NCI-H146 (cell line): Measurements from ENCODE around the gene SETD2.

Experiments
- DNase-seq: peaks from one replicate; lab custom pipeline; 2025; lab: John Stamatoyannopoulos, UW

SETD2 gene

DNA sequence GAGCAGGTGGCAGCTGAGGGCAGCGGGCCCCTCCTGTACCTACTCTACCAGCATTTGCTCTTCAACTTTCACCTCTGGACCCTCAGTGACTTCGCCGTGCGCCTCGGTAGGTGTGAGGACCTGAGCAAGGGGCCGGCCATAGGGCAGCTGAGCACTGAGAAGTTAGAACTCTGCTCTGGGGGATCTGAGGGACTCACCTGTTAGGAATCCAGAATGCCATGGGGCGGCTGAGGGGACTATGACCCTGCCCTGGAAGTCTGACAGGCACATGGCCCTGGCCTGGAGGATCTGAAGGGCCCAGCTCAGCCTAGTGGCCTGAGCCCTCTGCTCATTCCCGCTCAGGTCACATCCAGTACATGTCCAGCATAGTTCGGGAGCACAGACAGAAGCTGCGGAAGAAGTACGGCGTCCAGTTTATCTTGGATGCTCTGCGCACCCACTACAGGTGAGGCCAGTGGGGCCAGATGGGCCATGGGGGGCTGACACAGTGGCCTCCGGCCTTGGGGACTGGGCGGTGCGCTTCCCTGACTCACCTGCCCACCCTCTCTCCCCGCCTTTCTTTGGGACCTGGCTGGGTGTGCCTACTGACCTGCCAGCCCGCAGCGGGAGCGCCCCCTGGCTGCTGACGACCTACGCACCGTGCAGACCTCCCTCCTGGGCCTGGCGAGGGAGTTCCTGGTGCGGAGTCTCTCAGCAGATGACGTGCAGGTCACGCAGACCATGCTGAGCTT is 165.6 kb downstream of the SETD2 start:
- DNase-seq, result no peak

DNA sequence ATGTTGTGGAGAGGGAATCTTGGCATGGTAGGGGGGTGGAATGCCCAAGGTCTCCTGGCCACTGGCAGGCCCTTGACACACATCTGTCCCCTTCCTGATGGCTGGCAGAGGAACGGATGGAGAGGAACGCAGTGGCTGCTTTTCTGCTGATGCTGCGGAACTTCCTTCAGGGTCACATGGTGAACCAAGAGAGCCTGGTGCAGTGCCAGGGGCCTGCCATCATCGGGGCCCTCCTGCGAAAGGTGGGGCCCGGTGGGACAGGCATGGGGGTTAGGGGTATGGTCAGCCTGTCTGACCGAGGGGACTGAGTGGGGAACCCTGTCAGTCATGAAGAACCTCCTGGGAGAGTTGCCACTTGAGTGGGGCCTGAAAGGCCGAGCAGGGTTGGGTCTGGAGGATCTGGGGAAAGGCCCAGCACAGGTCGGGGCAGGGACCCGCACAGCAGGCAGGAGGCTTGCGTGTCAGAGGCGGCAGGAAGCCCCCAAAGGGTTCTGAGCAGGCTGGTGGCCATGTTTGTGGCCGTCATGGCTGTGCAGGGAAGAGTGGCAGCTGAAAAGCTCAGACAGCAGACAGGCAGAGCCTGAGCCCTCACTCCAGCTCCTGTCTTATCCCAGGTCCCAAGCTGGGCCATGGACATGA is 166.3 kb downstream of the SETD2 start:
- no peak for DNase-seq

DNA sequence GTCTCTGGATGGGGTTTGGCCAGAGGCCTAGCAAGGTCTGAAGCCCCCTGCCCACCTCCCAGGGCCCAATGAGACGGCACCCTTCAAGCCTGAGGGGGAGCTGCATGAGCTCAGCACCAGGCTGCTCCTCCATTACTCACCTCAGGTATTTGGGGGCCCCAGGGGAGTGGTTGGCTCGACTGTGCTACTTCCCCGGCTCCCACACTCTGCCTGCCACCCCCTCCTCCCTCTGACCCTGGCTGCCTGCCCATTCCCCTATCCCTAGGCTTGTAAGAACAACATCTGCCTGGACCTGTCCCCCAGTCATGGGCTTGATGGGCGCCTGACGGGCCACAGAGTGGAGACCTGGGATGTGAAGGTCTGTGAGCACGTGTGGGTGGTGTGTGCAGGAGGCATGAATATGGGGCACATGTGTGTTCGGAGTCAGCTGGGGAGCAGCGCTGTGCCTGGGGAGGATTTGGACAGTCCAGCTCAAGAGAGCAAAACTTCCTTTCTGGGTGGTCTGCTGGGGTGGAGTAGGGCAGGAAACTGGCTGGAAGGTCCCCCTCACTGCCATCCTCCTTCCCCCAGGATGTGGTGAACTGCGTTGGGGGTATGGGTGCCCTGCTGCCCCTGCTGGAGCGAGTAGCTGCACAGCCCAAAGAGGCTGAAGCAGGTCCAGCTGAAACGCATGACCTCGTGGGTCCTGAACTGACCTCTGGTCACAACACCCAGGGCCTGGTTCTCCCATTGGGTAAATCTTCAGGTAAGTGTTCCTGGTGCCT is 167.0 kb downstream of the SETD2 start:
- no peak for DNase-seq

DNA sequence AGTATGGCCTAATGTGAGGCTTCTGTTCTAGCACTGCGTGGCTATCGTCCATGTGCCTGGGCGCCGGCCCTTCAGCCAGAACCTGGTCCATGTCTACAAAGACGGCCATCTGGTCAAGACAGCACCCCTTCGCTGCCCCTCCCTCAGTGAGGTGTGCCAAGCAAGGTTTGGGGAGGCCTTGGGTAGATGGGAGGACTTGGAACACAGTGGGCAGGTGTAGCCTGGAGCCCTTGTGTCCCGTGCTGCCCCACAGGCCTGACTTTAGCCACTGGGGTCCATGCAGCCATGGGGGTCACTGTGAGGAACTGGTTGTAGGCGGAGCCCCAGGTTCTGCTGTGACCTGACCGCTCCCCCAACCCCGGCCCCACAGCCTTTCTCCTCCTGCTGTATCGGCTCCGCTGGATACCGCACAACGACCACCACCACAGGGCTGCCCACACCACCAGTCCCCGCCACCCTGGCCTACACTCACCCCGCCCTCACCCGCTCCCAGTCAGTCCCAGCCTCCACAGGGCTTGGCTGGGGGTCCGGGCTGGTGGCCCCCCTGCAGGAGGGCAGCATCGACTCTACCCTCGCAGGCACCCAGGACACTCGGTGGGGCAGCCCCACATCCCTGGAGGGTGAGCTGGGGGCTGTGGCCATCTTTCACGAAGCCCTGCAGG is 167.9 kb downstream of the SETD2 start:
- DNase-seq, result no peak

DNA sequence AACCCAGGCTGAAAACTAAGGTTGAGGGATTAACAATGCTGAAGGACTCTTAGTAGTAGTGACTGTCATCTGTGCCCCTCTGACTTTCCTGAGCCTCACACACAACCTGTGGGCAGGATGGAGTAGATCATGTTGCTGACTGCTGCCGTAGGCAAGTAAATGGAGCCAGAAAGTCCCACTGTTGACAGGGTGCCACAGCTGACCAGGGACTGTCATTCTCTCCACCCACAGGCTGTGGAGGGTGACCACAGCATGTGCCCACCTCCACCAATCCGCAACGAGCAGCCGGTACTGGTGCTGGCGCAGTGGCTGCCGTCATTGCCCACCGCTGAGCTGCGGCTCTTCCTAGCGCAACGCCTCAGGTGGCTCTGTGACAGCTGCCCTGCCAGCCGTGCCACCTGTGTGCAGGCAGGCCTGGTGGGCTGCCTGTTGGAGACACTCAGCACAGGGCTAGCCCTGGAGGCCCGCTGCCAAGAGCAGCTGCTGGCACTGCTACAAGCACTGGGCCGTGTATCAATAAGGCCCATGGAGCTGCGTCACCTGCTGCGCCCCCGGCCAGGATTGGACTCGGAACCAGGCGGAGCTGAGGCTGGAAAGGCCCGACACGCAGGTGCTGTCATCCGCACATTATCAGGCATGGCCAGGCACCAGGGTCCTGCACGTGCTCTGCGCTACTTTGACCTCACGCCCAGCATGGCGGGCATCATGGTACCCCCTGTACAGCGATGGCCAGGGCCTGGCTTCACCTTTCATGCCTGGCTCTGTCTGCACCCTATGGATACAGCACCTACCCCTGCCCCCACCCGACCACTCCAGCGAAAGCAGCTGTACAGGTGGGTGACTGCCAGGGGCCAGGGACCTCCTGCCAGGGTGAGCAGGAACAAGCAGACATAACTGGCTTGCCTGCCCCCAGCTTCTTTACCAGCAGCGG is 168.8 kb downstream of the SETD2 start:
- DNase-seq, result no peak

DNA sequence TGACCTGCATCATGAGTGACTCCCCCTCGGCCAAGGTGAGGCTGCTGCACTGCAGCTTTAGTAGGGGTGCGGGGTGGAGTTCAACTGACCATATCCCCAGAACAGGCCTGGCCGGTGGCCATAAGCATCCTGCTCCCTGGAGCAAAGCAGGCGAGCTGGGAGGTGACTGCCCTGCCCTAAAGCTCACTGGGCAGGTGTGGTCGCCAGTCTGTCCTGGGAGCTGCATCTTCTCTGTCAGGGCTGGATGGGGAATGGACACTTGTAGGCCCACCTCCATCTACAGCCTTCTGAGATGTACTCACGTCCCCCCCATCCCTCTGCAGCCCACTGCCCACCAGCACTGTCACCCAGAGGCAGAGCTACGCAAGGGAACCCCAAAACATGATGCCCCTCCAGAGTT is 169.9 kb downstream of the SETD2 start:
- DNase-seq, result no peak

DNA sequence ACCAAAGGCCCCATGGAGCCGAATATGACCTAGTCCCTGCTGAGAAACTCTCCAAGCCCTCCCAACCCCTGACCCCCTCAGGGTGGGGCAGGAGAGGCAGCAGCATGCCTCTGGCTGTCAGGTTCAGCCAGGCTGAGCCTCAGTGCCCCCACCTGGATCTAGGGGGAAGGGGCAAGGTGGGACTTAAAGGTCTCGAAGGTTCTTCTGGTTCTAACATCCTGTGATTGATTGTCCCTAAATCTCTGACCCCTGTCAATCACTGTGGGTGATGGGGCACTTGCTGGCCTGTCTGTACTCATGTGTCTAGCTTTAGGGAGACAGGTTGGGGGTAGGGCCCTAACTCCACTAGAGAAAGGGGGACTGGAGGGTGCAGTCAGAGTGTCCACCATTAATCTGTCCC is 170.6 kb downstream of the SETD2 start:
- DNase-seq, result no peak

DNA sequence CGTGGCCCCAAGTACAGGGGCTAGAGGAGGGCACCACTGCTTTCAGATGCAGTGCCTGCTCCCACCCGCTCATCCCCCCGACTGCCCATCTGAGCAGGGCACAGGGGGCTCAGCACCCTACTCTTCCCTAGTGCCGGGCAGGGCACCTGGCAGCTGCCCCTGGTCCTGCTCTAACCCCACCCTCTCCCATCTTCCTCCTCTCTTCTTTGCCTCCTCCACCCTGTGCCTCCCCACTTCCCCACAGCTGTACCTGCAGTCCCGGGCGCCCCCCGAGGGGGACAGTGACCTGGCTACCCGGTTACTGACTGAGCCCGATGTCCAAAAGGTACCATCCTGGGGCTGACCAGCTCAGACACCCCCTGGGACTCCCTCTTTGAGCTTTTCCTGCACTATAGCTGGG is 171.7 kb downstream of the SETD2 start:
- no peak for DNase-seq

DNA sequence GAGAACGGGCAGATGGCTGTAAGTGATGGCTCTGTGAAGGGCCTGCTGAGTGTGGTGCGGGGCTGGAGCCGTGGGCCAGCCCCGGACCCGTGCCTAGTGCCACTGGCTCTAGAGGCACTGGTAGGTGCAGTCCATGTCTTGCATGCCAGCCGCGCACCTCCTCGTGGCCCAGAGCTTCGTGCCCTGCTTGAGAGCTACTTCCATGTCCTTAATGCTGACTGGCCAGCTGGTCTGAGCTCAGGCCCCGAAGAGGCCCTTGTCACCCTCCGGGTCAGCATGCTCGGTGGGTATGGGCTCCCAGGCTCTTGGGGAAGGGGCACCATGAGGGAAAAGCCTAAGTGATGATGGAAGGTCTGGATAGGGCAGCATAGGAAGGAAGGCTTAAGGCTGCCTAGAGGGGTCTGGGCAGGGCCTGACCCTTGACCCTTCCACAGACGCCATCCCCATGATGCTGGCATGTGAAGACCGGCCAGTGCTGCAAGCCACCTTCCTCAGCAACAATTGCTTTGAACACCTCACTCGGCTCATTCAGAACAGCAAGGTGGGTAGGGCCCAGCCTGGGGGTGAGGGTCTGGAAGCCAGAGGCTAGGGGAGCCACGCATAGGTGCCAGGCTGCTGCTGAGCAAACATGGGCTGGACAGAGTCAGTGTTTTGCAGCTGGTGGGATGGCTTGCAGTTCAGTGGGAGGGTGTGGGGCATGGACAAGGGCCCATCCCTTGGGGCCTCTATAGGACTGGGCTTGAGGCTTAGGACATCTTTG is 172.3 kb downstream of the SETD2 start:
- no peak for DNase-seq

DNA sequence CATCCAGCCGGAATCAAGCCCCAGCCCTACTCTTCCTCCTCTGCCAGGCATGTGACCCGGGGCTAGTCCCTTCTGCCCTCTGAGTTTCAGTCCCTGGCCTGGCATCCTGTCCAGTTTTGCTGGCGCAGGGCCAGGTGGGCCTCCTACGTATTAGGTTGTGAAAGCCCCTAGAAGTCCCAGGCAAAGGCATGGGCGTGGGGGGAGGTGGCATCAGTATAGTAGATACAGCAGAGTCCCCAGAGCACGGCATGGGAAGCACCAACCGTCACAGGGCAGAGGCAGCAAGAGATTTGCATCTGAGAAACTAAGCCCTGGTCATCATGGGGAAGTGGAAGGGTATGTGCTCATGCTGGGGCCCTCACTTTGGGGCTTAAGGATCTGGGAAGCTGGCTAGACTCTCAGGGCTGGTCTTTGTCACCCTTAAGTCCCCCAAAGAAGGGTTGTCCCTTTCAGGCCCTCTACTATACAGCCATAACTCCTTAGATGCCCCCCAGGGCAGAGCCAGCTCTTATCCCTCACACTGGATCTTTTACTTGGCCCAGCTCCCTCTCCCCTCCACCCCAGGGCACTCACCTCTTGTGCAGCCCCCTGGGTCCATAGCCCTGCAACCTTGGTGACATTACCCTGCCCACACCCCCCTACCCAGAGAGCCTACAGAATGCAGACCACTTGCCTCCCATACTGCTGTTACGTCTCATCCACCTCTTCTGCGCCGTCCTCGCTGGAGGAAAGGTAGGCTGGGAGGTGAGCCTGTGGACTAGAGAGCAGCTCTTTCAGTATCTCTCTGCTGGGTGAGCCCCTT is 173.1 kb downstream of the SETD2 start:
- no peak for DNase-seq

DNA sequence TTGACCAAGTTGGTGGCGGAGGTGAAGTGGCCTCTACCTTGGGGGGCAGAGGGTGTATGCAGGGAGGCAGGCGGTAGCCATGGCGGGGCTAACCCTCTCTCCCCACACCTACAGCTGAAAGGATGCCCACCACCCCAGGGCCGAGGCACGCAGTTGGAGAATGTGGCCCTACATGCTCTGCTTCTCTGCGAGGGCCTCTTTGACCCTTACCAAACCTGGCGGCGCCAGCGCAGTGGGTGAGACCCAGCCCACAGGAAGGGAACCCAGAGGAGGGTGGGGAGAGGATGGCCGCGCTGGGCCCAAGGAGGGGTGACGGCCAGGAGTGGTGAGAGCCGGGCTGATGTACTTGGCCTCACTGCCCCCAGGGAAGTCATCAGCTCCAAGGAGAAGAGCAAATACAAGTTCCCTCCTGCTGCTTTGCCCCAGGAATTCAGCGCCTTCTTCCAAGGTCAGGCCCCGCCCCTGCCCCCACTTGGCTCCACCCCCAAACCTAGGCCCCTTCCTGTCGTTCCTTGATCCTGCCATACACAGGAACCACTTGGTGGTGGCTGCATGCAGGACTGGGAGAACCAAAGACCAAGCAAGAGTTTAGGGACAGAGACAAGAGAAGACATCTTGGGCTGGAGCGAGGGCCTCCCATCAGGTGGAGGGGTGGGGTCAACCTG is 174.6 kb downstream of the SETD2 start:
- no peak for DNase-seq

DNA sequence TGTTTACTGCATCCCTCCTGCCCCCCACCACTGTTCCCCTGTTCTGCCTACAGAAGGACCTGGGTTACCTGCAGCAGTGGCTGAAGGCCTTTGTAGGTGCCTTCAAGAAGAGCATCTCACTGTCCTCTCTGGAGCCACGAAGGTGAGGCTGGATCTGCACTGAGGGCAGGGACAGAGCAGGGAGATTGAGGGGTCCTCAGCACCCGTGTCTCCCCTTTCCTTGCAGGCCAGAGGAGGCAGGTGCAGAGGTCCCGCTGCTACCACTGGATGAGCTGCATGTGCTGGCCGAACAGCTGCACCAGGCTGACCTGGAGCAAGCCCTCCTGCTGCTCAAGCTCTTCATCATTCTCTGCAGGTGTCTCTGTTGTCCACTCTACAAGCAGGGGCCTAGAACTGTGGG is 175.3 kb downstream of the SETD2 start:
- peak; percentile 45 for DNase-seq

DNA sequence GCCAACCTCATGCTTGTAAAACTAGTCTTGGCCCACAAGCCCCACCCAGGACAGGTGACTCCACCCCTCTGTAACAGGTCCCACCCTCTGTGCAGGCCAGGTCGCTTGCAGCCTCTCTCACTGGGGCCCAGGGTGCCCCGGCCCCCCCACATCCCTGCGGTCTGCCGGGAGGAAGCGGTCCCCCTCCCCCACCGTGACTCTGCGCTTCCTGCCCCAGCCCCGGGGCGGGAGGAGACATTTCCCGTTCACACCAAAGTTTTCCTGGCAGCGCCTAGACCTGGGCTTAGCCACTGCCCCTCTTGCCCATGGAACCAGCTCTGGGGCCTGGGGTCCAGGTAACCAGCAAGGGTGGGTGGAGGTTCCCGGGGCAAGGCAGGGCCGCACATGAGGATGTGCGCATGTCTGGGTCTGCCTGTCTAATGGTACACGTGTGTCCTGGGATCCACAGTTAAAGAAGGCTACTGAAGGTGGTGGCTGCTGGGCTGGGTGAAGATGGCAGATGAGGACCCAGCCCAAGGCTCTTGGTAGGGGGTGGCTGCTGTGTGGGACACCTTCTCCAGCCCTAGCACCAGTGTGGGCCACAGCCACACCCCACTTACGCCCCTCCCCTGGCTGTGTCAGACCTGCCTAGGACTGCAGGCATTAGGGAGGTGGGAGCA is 176.0 kb downstream of the SETD2 start:
- no peak for DNase-seq

DNA sequence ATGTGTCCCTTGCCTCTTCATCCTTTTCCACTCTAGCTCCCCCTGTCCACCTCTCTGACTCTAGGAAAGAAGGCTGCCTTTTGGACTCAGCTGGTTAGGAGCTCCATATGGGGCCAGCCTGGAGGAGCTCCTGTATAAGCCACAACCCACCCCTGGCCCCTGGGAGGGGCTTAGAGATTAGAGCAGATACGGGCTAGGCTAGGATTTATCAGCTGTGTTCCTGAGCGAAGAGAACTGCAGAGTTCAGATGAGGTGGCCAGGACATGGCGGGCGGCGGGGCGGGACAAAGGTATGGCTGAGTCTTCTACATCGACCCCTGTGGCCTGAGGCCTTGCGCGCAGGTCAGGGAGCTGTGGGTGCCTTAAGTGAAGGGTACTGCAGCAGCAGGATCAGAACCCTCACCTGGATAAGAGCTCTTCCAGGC is 176.6 kb downstream of the SETD2 start:
- DNase-seq, result no peak

DNA sequence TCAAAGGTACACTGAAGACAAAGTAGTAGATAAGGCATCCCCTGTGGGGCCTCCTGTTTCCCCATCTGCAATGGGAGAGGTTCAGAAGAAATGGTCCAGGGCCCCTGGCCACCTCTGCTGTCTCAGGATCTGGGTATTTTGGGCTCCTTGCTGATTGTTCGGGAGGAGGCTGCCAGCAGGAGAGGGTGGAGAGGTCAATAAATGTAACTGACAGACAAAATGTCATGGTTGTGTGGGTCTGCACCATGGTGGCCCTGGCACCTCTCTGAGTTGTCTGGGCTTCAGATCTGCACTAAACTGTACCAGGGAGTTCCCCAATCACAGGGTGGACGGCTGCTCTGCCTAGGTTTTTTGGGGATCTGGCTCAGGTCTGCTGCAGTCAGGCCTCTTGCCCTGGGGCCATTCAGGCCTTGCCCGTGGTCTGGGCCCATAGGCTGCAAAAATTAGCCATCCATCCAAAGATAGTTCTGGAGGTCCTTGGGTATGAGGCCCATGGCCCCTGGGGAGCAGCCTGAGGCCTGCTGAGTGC is 177.1 kb downstream of the SETD2 start:
- DNase-seq, result no peak

DNA sequence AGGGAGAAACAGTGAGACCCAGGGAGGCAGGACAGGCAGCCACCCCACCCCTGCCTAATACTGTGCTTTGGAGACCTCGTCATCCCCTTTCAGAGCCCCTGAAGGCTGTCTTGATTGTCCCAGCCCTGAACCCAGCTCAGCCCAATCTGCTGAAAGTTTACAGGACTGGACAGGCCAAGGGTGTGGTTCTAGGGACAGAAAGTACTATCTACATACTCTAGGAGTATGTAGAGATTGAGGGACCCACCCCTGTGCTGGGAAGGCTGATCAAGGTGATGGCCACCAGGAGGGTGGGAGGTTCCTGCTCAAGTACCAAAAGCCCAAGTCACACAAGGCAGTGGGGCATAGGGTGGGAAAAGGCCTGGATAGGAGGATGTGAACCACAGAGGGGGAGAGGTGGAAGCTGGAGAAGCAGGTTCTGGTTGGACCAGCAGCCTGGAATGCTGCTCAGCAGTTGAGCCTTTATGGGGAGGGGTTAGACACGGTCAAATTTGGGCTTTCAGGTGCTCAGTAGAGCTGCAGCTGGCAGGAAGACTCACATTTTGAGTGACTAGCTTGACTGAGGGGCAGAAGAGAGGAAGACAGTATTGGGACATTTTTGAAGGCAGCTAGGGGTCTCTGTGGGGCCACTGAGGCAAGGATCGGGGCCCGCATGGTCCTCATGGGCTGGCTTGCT is 177.7 kb downstream of the SETD2 start:
- no peak for DNase-seq

DNA sequence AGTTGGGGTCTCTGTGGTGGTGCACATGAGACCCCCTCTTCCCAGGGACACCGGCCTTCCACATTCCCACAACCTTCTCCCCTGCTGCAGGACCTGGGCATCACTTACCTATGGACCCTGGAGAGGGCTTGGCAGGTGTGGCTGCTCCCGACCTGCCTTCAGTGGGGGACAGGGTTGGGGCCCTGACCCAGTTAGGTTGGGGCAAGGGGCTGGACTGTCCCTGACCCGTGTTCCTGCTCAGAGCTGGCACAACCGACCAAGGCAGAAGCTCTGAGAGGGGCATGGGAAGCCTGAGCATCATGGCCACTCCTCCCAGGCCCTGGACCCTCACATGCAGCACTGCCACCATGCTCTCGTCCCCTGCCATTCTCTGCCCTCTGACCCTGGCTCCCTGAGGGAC is 178.3 kb downstream of the SETD2 start:
- no peak for DNase-seq
